ENCODE data around the gene MSI1.

Gene MSI1

DNA sequence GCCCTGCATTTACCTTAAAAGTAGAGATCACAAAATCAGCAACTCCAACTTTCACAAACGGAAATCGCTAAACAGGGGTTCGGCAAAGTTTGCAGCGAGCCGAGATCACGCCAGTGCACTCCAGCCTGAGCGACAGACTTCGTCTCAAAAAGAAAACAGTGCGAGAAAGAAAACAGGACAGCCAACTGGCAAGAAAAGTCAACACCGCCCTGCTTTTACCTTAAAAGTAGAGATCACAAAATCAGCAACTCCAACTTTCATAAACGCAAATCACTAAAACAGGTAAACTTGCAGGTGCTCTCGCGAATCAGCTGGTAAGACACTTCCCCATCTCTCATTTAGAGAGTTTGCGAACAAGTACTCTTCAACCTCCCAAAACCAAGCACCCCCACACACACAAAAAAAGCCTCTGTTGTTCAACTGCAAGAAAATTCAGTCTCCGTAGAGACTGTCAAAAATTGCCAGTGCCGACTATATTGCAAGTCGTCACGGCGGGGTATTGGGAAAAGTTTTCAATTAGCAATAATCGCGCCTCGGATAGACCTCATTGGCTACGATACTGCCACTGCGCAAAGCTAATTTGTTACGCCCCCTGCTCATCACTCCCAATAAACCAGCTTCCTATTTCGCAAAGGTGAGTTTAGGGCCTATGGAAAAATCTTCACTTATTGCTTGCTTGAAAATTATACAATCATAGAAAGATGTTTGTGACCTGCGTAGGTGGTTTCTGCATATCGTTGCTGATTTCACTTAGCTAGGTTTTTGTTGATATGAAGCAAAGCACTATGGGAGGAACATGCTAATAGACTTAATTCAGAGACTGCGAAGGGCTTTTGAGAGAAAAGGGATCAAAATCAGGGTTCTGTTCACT is 76.1 kb downstream of the MSI1 start, which contains the start of gene RNU4-1:
RNU4-1 (minus strand) TSS at position 577 of the 871 bp plus-strand sequence.
- H3K27ac ChIP-seq: peak within 1 kb of the TSS; percentile 97 to 100 (median 99)
- H3K4me3 ChIP-seq: peak within 1 kb of the TSS; percentile 60 to 77 (median 70)
- H3K9me3 ChIP-seq (replicated peaks in 1 of 11): no peaks in the 10 kb centered on the region
- H3K27me3 ChIP-seq: no peaks in the 10 kb centered on the region
- peak within 1 kb of the TSS; percentile 77 to 97 (median 93) for H3K4me2 ChIP-seq
- H3K4me1 ChIP-seq: peaks cover 19 to 33% (median 21%) of the 10 kb centered on the region in 10 experiments
- H3K36me3 ChIP-seq: no peaks in the 10 kb centered on the region
- H4K20me1 ChIP-seq: peaks cover 0 to 8% (median 0%) of the 10 kb centered on the region in 11 experiments; a peak in 1 of 22 replicates
- H3K9ac ChIP-seq: peak within 1 kb of the TSS; percentile 94 to 100 (median 98)
- TF ChIP-seq Cebpa-rat (IDR thresholded peaks at IDR 0.05): peak in 3 of 11 experiments; percentile 26 to 78 (median 65); a peak in 3 of 22 replicates

DNA sequence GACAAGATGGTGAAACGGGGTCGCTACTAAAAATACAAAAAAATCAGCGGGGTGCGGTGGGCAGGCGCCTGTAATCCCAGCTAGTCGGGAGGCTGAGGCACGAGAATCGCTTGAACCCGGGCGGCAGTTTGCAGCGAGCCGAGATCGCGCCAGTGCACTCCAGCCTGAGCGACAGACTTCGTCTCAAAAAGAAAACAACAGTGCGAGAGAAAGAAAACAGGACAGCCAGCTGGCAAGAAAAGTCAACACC is 76.6 kb downstream of the MSI1 start:
- TF ChIP-seq Cebpa-rat (IDR thresholded peaks at IDR 0.05): no peak
- peaks cover 0 to 8% (median 0%) of the 10 kb centered on the region in 11 experiments; a peak in 1 of 22 replicates for H4K20me1 ChIP-seq
- no peaks in the 10 kb centered on the region for H3K27me3 ChIP-seq
- H3K4me3 ChIP-seq: peak overlapping the region; percentile 60 to 77 (median 70)
- no peaks in the 10 kb centered on the region for H3K9me3 ChIP-seq (replicated peaks in 1 of 11)
- no peaks in the 10 kb centered on the region for H3K36me3 ChIP-seq
- peak overlapping the region; percentile 94 to 100 (median 98) for H3K9ac ChIP-seq
- H3K4me1 ChIP-seq: peaks cover 19 to 33% (median 22%) of the 10 kb centered on the region in 10 experiments
- peak overlapping the region; percentile 97 to 100 (median 99) for H3K27ac ChIP-seq
- peak overlapping the region; percentile 77 to 97 (median 93) for H3K4me2 ChIP-seq
